ENCODE data around the gene RRAGC.
A peak's percentile ranks its signal among the peaks of the same experiment; 100 is the strongest.
"Not testable (repeated sequence)": the region's sequence is repeated elsewhere in the genome, so short reads cannot be mapped to it uniquely, and the experiment has no call there.

The RRAGC gene

DNA sequence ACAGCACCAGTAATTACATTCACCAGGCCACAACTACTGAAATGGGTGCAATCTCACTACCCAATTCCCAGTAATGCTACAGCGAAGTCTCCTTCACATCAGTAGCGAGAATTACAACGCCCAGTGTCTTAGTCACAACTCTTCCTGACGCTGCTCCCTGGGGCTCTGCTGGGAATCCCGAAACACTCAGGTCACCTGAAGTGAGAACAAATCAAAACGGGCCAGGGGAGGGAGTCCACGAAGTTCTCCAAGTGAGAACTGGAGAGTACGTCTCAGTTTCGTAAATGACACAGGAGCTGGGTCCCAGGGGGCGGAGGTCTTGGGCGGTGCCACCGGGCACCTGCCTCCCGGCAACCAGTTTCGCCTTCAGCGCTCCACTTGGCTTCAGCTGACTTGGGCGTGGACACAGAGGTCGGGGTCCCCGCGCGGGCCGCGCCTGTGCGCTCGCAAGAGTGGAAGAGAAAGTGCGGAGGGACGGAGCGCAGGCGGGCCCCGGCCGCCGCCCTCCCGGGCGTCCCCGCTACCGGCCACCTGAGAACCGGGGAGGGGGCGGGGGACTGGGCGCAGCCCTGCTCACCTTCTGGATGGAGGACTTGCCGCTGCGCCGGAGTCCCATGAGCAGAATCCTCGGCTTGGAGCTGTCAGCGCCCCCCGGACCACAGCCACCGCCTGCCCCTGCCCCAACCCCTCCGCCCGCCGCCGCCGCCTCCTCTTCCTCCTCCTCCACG lies 575 bp downstream of the RRAGC start:
- peak; percentile 86 for DNase-seq (ENCODE audit: low spot score)

DNA sequence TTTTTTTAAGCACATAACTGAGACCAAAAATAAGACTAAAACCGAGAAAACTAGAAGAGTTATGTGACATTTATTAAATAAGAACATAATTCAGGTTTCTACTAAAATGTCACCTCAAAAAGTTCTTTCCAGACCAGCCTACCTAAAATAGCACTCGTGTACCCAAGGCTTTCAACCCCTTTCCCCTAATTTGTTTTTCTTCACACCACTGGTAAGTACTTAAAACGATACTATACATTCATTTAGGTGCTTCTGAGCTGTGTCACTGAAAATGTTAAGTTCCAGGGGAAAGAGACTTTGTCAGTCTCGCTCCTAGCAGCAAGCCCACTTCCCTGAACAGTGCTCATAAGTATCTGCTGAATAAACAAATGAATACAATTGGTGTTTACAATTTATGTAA lies 6.8 kb downstream of the RRAGC start:
- no peak for DNase-seq (ENCODE audit: low spot score)

DNA sequence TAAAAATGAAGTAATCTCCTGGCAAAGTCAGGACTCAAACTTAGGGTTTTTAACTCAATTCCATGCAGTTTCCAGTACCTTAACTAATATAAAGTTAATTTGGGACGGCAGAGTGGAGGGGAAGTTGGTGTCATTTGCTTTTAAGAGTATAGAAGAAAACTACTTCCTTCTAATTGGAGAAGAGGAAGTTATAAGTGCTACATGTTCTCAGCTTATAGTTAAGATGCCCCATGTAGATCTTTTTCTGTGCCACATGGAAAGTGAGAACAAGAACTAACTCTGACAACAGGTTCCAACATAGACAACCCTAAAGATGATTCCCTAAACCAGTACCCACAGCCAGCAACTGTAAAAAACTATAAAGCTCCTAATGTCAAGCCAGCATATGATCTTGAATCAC lies 11.5 kb downstream of the RRAGC start:
- DNase-seq (ENCODE audit: low spot score), result no peak

DNA sequence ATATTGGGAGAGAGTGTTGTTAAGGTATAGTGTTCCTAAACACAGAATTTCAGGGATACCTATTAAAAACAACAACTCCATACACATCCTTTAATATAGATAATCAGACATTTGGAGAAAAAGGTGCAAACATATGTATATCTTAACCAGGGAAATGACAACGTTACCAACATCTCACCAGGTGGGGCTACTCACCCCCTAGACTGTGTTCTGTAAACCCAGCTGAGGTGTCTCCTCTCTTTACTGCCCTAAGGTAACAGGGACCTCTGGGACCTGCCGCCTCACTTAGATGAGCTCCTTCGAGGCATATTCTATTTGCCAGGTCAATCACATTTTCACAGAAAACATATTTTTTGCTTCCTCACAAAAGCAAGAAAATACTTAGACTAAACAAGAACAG lies 13.4 kb downstream of the RRAGC start:
- DNase-seq (ENCODE audit: low spot score), result no peak

DNA sequence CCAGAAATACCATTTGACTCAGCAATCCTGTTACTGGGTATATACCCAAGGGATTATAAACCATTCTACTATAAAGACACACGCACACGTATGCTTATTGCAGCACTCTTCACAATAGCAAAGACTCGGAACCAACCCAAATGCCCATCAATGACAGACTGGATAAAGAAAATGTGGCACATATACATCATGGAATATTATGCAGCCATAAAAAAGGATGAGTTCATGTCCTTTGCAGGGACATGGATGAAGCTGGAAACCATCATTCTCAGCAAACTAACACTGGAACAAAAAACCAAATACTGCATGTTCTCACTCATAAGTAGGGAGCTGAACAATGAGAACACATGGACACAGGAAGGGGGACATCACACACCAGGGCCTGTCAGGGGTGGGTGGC lies 14.5 kb downstream of the RRAGC start:
- DNase-seq (ENCODE audit: low spot score), result not testable (repeated sequence)

DNA sequence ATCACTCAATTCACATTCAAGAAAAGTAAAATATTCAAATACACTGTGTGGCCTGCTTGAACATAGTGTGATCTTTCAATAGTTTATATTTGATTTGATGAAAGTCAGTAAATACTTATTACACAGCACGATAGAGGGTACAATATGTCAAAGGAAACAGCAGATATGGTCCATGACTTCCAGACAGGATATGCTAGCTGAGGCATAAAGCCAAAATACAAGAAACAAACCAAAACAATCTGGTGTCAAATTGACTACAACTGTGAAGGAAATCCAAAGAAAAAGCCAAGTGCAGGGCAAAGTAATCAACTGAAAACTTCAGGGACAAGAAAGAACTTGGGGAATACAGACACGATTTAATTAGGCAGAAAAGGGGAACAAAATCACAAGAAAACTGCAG lies 19.3 kb downstream of the RRAGC start:
- DNase-seq (ENCODE audit: low spot score), result no peak

DNA sequence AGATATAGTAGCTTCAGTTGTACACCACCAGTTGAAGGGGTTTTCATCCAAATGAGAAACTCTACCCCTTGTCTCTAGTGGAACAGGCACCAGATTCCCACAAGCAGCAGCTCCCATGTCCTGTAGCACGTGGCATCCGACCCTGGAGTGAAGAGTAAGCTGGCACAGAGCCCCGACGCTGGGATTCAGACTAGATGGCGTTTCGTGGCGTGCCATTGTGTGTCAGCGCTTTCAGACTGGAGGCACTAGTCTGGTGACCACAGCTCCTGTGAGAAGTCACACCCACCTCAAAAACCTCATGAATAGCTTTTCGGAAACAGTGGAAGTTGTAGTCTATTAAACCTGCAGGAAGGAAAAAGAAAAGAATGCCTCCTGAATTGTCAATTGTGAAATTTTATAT lies 20.2 kb downstream of the RRAGC start:
- no peak for DNase-seq (ENCODE audit: low spot score)

DNA sequence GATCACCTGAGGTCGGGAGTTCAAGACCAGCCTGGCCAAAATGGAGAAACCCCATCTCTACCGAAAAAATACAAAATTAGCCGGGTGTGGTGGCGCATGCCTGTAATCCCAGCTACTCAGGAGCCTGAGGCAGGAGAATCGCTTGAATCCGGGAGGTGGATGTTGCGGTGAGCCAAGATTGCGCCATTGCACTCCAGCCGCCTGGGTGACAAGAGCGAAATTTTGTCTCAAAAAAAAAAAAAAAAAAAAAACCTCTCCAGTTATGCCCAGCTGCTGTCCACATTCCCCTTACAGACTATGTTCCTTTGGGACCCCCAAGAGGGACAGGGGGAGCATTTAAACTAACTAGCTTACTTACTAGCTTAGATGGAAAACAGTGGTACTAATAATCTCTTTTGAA lies 23.3 kb downstream of the RRAGC start:
- DNase-seq (ENCODE audit: low spot score), result not testable (repeated sequence)

DNA sequence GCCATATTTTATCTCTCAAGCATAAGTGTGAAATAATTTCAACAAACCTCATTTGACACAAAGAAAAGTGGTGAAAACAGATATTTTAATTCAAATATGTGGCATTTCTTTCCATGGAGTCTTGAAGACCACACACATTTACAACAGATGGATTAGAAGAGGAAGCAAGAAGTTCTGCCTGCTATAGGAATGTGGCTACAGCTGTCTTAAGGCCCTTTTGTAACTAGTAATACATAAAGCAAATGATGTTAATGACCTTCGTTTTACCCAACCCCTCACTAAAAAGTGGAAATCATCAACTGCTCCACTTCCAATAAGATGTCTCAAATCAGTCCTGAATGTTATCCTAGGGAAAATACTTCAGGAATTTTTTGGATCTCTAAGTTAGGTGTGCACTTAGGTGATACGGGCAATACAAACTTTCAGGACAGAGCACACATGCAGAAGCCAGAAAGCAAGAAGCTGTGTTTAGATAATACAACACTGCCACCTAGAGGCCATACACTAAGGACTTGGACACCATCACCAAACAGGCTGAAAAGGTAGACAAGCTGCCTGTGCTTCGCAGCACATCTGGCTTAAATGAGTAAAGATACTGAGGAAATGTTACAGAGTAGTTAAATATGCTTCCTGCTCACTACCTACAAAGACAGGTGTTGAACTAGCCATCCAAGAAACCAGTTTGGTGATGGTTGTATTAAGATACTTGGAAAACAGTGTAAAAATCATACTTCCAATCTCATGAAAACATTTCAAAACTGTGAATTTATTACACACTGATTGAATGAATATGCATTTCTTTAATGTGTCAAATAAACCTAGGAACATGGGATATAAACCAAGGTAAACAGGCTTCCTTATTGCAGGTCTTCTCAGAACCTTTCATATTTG lies 24.4 kb downstream of the RRAGC start:
- DNase-seq (ENCODE audit: low spot score), result peak; percentile 83

DNA sequence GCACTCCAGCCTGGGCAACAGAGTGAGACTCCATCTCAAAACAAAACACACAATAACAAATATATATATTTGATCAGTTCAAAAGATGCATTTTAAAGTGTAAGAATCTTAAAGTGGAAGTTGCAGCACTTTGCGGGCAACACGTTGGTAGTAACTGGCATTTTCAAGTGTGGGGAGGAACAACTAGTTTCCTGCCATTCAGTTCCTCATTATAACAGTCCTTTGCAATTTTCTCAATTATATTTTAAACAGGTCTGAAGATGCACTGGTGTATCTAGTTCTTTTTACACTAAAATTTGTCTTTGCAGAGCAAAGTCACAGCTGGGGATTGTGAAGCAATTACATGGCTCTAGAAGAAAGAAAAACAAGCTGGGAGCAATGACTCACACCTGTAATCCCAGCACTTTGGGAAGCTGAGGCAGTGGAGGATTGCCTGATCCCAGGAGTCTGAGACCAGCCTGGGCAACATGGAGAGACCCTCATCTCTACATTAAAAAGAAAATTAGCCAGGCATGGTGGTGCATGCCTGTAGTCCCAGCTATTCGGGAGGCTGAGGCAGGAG lies 25.3 kb downstream of the RRAGC start:
- no peak for DNase-seq (ENCODE audit: low spot score)

DNA sequence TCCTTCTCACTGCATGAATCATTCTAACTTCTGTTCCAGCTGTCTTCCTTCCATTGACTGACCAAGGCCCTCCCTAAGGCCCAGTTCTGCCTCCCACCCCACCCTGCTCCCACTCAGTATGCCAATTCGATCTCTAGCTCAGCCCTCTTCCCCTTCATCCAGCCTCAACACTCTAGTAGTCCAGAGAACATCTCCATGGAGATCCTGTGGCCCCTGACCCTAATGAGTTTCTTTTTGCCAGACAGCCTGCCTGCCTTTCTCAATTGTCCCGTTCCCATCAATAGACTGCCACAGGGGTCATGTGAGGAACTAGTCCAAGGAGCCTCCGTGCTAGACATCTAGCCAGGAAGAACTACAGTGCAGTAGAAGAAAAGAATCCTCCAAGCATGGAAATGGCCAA lies 26.4 kb downstream of the RRAGC start:
- no peak for DNase-seq (ENCODE audit: low spot score)

DNA sequence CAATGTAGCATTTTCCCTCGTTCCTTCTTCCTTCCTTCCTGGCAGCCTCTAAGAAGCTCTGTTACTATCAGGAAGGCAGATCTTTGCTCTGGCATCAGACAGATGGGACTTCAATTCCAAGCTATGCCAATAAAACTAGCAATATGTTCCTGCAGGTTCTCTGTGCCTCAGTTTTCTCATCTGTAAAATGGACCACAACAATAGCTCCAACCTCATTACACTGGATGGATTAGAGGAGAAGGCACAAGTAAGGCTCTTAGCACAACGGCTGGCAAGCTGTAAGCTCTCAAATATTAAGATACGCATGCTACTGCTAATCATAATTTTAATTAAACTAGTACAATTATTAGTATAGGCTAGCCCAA lies 27.2 kb downstream of the RRAGC start:
- no peak for DNase-seq (ENCODE audit: low spot score)

DNA sequence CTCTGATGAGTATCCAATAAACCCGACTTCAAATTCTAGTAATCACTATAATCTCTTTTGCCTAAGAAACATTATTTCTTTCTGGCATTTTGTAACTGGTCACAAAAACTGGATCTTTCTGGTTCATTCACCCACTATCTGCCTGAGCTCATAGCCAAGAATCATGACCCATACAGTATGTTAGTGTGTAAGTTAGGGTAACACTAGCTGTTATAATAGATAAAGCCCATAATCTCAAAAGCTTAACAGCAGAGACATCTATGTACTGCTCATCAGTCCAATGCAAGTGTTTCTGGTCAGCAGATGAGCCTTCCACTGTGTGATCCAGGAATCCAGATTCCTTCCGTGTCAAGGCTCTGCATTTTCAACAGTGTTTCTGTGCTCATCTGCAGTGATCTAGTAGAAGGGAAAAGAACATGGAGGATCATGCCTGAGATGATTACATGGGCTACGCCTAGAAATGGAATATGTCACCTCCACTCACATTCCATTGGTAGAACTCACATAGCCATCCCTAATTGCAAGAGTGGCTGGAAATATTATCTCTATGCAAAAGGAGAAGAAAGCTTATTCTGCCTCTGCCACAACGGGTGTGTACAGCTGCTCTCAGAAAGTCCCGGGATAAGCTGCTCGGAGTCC lies 27.7 kb downstream of the RRAGC start:
- DNase-seq (ENCODE audit: low spot score), result peak; percentile 9

DNA sequence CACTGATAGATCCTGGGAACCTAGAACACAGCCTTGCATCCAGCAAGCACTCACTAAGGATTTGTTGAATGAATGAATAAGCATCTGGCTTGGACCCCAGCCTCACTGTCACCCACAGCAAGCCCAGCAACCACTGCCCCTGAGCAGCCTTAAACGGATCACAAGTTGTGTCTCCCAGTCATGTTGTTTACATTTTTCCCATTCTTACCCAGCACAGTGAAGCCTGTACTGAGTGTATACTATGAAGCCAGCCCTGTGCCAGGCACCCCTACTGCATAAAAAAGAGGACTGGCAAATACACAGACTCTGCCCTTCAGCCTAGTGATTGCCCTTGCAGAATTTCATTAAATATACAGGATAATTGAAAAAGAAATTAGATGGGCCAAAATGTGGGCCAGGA lies 30.2 kb downstream of the RRAGC start:
- no peak for DNase-seq (ENCODE audit: low spot score)

DNA sequence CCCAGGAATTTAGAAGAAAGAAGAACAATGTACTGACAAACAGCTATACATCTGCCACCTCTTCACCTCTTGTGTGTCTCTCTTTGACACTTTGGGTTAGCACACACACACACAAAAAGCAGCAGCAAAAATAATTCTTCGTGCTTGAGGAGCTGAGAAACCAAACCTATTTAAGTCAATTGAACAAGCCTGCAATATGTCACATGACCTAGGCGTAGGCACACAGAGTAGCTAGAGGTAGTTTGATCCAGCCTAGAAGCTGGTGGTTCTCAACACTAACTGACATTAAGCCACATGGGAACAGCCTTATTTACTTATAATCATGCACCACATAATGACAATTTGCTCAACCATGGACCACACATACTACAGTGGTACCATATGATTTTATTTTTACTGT lies 32.3 kb downstream of the RRAGC start:
- DNase-seq (ENCODE audit: low spot score), result no peak

DNA sequence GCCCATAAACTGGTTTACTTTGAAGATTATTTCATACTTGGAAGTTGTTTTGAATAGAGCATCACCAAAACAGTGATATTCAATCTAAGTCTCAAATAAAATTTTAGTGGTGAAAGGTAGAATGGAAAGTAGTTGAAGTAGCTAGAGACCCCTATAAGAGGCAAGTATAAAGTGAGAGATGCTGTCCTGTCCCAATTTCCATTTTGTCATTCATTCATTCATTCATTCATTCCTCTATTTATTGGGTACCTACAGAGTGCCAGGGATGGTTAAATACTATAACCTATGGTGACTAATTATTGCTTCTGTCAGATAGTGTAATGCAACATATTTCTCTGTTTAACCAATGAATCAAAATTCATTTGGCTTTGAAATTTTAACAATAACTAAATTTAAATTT lies 32.7 kb downstream of the RRAGC start:
- DNase-seq (ENCODE audit: low spot score), result no peak

DNA sequence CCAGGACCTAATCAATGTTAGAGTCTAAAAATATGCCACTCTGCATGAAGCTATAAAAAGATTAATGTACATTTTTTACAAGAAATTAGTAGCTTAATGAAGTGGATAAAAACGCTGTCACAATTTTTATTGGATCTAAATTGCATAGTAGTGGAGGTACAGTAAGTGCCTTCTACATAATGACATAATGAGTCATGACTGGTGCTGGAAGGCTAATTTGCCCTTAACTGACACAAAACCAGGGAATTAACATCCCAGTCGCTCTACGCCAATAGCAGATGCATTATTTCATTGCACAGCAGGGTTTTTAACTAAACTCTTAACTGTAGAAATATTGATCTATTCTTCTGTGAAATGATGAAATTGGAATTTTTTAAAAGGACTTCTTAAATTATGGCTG lies 33.3 kb downstream of the RRAGC start:
- DNase-seq (ENCODE audit: low spot score), result no peak

DNA sequence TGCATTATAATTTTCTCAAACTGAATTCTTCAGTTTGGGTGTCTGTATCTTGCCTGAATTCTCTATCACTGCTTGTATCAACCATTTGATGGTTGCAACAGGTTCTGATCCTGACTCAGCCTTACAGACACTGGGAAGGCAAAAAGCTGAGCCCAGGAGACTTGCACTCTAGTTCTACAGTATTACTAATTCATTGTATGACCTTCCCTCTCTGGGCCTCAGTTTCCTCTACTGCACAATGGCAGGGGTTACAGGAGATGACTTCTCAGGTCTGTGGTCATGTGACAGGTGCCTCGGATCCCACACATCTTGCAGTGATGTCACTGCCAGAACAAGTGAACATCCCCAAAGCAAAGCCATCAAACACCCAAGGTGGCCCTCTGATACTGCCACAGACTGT lies 38.7 kb downstream of the RRAGC start:
- no peak for DNase-seq (ENCODE audit: low spot score)

DNA sequence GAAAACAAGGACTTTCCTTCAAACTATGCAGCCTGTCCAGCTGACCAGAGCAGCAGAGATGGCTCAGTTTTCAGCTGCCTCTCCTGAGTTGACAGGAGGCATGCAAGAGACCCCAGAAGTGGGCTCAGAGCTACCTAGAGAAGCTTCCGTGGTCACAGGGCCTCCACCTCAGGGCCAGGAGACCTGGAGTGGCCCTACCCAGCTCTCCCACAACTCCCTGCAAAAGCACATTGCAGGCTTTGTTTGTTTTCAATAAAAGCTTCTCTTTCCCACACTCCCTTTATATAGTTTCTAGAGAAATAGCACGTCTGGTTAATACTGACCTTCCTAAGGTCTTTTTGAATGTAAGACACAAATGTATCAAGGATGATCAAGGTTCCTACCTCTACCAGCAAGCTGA lies 40.1 kb downstream of the RRAGC start:
- no peak for DNase-seq (ENCODE audit: low spot score)

DNA sequence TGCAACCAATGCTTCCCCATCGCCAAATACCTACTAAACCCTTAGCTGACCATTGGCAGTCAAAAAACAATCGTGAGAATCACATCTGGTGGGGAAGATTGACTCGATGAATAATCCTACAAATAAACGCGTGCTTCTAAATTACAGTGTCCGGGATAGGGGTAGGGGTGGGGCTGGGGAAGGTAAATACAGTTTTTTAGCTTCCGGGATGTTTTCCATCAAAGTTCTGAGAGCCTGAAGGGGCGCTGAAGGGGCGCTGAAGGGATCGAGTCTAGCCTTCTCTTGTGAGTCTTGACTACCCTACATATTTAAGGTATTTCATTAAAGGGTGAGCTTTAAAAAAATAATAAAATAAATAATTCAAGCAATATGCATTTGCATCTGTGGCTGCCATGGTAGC lies 40.5 kb downstream of the RRAGC start:
- DNase-seq (ENCODE audit: low spot score), result no peak

DNA sequence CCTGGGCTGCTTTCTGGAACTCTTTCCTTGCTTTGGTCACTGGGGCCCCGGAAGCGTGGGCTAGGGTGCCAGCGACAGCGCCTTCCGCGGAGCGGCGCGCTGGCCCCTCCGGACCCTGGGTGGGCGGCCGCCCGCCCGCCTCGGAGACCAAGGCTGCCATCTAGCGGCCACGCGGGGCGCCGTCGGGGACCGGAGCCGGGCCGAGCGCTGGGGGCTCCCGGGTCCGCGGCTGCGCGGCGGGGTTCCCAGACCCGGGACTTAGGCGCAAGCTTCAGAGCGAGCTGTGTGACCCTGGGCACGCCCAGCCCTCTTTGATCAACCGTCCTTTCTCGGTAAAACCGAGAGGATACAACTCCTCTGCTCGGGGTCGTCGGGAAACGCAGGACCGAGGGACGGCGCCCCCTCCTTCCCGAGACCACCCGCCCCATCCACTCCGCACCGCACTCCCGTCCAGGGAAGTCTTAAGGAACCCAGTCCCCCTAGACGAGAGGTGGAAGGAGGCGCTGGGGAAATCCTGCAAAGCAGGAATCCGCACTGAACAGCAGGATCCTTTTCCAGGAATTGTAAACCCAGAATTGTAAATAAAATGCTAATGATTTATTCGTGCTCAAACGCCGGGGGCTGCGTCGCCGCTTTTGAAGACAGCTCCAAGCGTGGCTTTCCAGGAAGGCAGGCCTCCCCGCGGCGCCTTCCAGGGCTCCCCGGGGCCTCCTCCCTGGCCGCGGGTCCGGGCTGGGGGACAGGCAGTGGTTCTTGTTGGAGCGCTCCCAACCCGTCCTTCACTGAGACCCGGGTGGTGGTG lies 41.2 kb downstream of the RRAGC start:
- DNase-seq (ENCODE audit: low spot score), result no peak
